ENCODE results near the gene ENTREP1. TPM values are rescaled to one million over a fixed set of nuclear protein-coding genes. Genes with fewer than 3 reads are reported as not detected.
A peak's percentile ranks its signal among the peaks of the same experiment; 100 is the strongest.

ENTREP1 gene
- total and polyA plus RNA-seq, 2 experiments from 2014 or later, result 5.7 to 10.0 TPM

DNA sequence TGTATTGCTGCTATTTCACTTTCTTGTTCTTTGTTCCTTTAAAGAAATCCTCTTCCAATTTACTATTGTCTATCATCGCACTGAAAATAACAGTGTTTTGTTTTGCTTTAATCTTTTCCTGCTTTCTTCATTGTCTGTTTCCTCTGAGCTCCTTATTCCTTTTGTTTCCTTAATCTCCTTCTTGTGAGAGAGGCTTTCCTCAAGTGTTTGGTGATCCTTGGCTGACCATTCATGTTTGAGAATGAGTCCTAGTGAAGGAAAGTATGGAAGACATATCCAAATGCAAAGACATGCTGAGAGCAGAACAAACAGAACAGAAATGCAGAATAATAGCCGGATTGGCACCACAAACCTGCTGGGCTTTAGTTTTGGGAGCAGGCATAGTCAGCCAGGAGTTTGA, 42.0 kb upstream of the ENTREP1 start (continued):
- no peak for TF ChIP-seq STAT1 (IDR thresholded peaks at IDR 0.05; ENCODE audit: unreplicated experiment)

- no peak overlapping the region for H3K4me2 ChIP-seq
- Mint-ChIP-seq H3K27me3 (ENCODE audit: insufficient read depth, low read depth, poor library complexity) (no peaks in the 10 kb centered on the region), H3K36me3 (ENCODE audit: low read depth) (peaks cover 3% of the 10 kb centered on the region; the same call in 2 of the 3 replicates), H3K9me3 (peaks cover 9% of the 10 kb centered on the region; the same call in 2 of the 3 replicates), H3K4me3 (no peak overlapping the region), H3K4me1 (no peaks in the 10 kb centered on the region), H3K27ac (no peak overlapping the region)
- no peak overlapping the region for H2AFZ ChIP-seq
- no peaks in the 10 kb centered on the region for H3F3A ChIP-seq (replicated peaks; ENCODE audit: low read depth)
- DNase-seq (ENCODE audit: low spot score) (no peak), ATAC-seq (no peak)
- H3K36me3 ChIP-seq (ENCODE audit: insufficient read depth), result no peaks in the 10 kb centered on the region
- H3K27ac ChIP-seq (ENCODE audit: low read depth), result no peak overlapping the region
- no peaks in the 10 kb centered on the region for H3K27me3 ChIP-seq (ENCODE audit: insufficient read depth)
- H4K20me1 ChIP-seq (replicated peaks; ENCODE audit: insufficient read depth), result no peaks in the 10 kb centered on the region
- no peak overlapping the region for H3K4me3 ChIP-seq
- no peaks in the 10 kb centered on the region for H3K79me2 ChIP-seq (replicated peaks; ENCODE audit: insufficient read depth)
- no peaks in the 10 kb centered on the region for H3K4me1 ChIP-seq (ENCODE audit: insufficient read depth)
- no peaks in the 10 kb centered on the region for H3K9me2 ChIP-seq (ENCODE audit: insufficient read depth)
- TF ChIP-seq JUNB (IDR thresholded peaks at IDR 0.05; ENCODE audit: unreplicated experiment), result no peak
- TF ChIP-seq, protein P1, sequence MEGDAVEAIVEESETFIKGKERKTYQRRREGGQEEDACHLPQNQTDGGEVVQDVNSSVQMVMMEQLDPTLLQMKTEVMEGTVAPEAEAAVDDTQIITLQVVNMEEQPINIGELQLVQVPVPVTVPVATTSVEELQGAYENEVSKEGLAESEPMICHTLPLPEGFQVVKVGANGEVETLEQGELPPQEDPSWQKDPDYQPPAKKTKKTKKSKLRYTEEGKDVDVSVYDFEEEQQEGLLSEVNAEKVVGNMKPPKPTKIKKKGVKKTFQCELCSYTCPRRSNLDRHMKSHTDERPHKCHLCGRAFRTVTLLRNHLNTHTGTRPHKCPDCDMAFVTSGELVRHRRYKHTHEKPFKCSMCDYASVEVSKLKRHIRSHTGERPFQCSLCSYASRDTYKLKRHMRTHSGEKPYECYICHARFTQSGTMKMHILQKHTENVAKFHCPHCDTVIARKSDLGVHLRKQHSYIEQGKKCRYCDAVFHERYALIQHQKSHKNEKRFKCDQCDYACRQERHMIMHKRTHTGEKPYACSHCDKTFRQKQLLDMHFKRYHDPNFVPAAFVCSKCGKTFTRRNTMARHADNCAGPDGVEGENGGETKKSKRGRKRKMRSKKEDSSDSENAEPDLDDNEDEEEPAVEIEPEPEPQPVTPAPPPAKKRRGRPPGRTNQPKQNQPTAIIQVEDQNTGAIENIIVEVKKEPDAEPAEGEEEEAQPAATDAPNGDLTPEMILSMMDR (conservative IDR thresholded peaks at IDR 0.05; ENCODE audit: low read depth in 2 of 2), result peak in 1 of 2 experiments; percentile 40; a peak in 3 of 4 replicates
Observed at GRCh38 chr9:69292078-69292477, 32.9 kb upstream of the ENTREP1 start.

- peaks cover 9% of the 10 kb centered on the region; the same call in 2 of the 3 replicates for H3K9me3 Mint-ChIP-seq
- no peak for TF ChIP-seq JUNB (IDR thresholded peaks at IDR 0.05; ENCODE audit: unreplicated experiment)
- TF ChIP-seq POLR2AphosphoS5 (IDR thresholded peaks at IDR 0.05; ENCODE audit: low read depth), result no peak
- TF ChIP-seq EZH2phosphoT487 (IDR thresholded peaks at IDR 0.05; ENCODE audit: unreplicated experiment), result no peak
- TF ChIP-seq, protein P1 (conservative IDR thresholded peaks at IDR 0.05; ENCODE audit: low read depth in 2 of 2), result no peak
- H3K27ac ChIP-seq (ENCODE audit: low read depth), result no peak overlapping the region
Observed at GRCh38 chr9:69293156-69293555, 31.9 kb upstream of the ENTREP1 start.

More at GRCh38 chr9:69293156-69293555, 31.9 kb upstream of the ENTREP1 start:
- H3K27ac Mint-ChIP-seq, result no peak overlapping the region
- Histone ChIP-seq H4K20me1 (replicated peaks; ENCODE audit: insufficient read depth) (no peaks in the 10 kb centered on the region), H3K4me3 (no peak overlapping the region), H3K79me2 (replicated peaks; ENCODE audit: insufficient read depth) (no peaks in the 10 kb centered on the region), H3F3A (replicated peaks; ENCODE audit: low read depth) (no peaks in the 10 kb centered on the region), H2AFZ (no peak overlapping the region), H3K27me3 (ENCODE audit: insufficient read depth) (no peaks in the 10 kb centered on the region), H3K36me3 (ENCODE audit: insufficient read depth) (no peaks in the 10 kb centered on the region; the same call in 1 of the 2 replicates), H3K4me2 (no peak overlapping the region), H3K4me1 (ENCODE audit: insufficient read depth) (no peaks in the 10 kb centered on the region), H3K9me2 (ENCODE audit: insufficient read depth) (no peaks in the 10 kb centered on the region)
- peaks cover 3% of the 10 kb centered on the region; the same call in 2 of the 3 replicates for H3K36me3 Mint-ChIP-seq (ENCODE audit: low read depth)
- H3K4me1 Mint-ChIP-seq, result no peaks in the 10 kb centered on the region
- peaks cover 4% of the 10 kb centered on the region for H3K27me3 Mint-ChIP-seq (ENCODE audit: insufficient read depth, low read depth, poor library complexity)
- DNase-seq (ENCODE audit: low spot score), result no peak
- H3K4me3 Mint-ChIP-seq, result no peak overlapping the region
- no peak for ATAC-seq

Data from GM23338 (cell line).